ENCODE measurements around the gene CAV2. TPM values are rescaled to one million over a fixed set of nuclear protein-coding genes. Genes with fewer than 3 reads are reported as not detected.

Gene CAV2
- polyA plus RNA-seq, 1 of the 3 experiments (the other 2 are of a cell fraction), result 182 TPM

- Histone ChIP-seq H3F3A (replicated peaks; ENCODE audit: insufficient read depth) (peaks cover 12% of the 10 kb centered on the region), H3K9ac (no peak overlapping the region), H3K9me3 (no peaks in the 10 kb centered on the region), H3K9me2 (no peaks in the 10 kb centered on the region), H3K4me3 (ENCODE audit: low read depth in 2 of 2, low read length in 1 of 2) (no peak overlapping the region), H4K20me1 (ENCODE audit: insufficient read depth) (no peaks in the 10 kb centered on the region), H3K4me1 (ENCODE audit: control insufficient read depth in 1 of 2, insufficient read depth in 2 of 2, low read depth in 1 of 2, low read length in 1 of 2) (peaks cover 0 to 25% of the 10 kb centered on the region in 2 experiments; a peak in 2 of 4 replicates), H3K4me2 (no peak overlapping the region), H3K27me3 (ENCODE audit: insufficient read depth) (no peaks in the 10 kb centered on the region), H2AFZ (ENCODE audit: low read depth) (no peak overlapping the region; the same call in 1 of the 2 replicates), H3K36me3 (replicated peaks in 1 of 2; ENCODE audit: control insufficient read depth in 1 of 2, insufficient read depth in 2 of 2, low read length in 1 of 2) (no peaks in the 10 kb centered on the region), H3K27ac (ENCODE audit: low read depth in 2 of 2, low read length in 1 of 2) (peak overlapping the region in 1 of 2 experiments; percentile 39; a peak in 1 of 4 replicates), H3K79me2 (ENCODE audit: insufficient read depth) (no peaks in the 10 kb centered on the region)
- no peak for DNase-seq
- CTCF ChIA-PET, result no interaction called here
- TF ChIP-seq RXRA (IDR thresholded peaks at IDR 0.05; ENCODE audit: borderline replicate concordance, low read depth) (no peak), IRF3 (IDR thresholded peaks at IDR 0.05; ENCODE audit: low read depth, low read length) (no peak), YY1 (IDR thresholded peaks at IDR 0.05; ENCODE audit: low read depth) (no peak), EZH2phosphoT487 (IDR thresholded peaks at IDR 0.05; ENCODE audit: borderline replicate concordance, low read depth) (no peak), RCOR1 (IDR thresholded peaks at IDR 0.05; ENCODE audit: low read length) (no peak), PBX3 (IDR thresholded peaks at IDR 0.05) (no peak), FOSL2 (IDR thresholded peaks at IDR 0.05; ENCODE audit: borderline replicate concordance, low read depth) (no peak), EP300 (IDR thresholded peaks at IDR 0.05; ENCODE audit: borderline replicate concordance in 1 of 2, low read depth in 1 of 2, low read length in 1 of 2) (no peak), TCF12 (IDR thresholded peaks at IDR 0.05) (no peak), POLR2AphosphoS5 (IDR thresholded peaks at IDR 0.05; ENCODE audit: low read depth, low read length) (no peak)
- WGBS (ENCODE audit: low lambda C conversion rate), result 33% methylated on average over 3 of the region's 3 CpGs
- POLR2A ChIA-PET, result no interaction called here
Measured at GRCh38 chr7:116491887-116492653, 7.5 kb upstream of the CAV2 start.

GRCh38 chr7:116492654-116493109 lies 6.9 kb upstream of the CAV2 start:
- no peak overlapping the region for H3K4me2 ChIP-seq
- H3K27me3 ChIP-seq (ENCODE audit: insufficient read depth), result no peaks in the 10 kb centered on the region
- no peaks in the 10 kb centered on the region for H4K20me1 ChIP-seq (ENCODE audit: insufficient read depth)
- no peak overlapping the region for H3K9ac ChIP-seq
- WGBS (ENCODE audit: low lambda C conversion rate), result 39% methylated on average over 3 of the region's 3 CpGs
- peak overlapping the region in 1 of 2 experiments; percentile 39; a peak in 1 of 4 replicates for H3K27ac ChIP-seq (ENCODE audit: low read depth in 2 of 2, low read length in 1 of 2)
- H3K9me2 ChIP-seq, result no peaks in the 10 kb centered on the region
- no peak for DNase-seq
- no peak overlapping the region for H3K4me3 ChIP-seq (ENCODE audit: low read depth in 2 of 2, low read length in 1 of 2)
- no peaks in the 10 kb centered on the region for H3K79me2 ChIP-seq (ENCODE audit: insufficient read depth)
- no peaks in the 10 kb centered on the region for H3K36me3 ChIP-seq (replicated peaks in 1 of 2; ENCODE audit: control insufficient read depth in 1 of 2, insufficient read depth in 2 of 2, low read length in 1 of 2)
- TF ChIP-seq MXI1 (IDR thresholded peaks at IDR 0.05; ENCODE audit: low read depth, low read length) (no peak), FOSL2 (IDR thresholded peaks at IDR 0.05; ENCODE audit: borderline replicate concordance, low read depth) (no peak), ELF1 (IDR thresholded peaks at IDR 0.05) (no peak), FOXJ3 (CRISPR knock-in tag; IDR thresholded peaks at IDR 0.05) (no peak), IRF3 (IDR thresholded peaks at IDR 0.05; ENCODE audit: low read depth, low read length) (no peak), USF2 (IDR thresholded peaks at IDR 0.05; ENCODE audit: borderline replicate concordance, low read depth, low read length) (no peak)
- ChIA-PET CTCF (no interaction called here), POLR2A (no interaction called here)
- no peak overlapping the region for H2AFZ ChIP-seq (ENCODE audit: low read depth)
- no peaks in the 10 kb centered on the region for H3K9me3 ChIP-seq
- H3F3A ChIP-seq (replicated peaks; ENCODE audit: insufficient read depth), result peaks cover 10% of the 10 kb centered on the region
- peaks cover 0 to 25% of the 10 kb centered on the region in 2 experiments; a peak in 2 of 4 replicates for H3K4me1 ChIP-seq (ENCODE audit: control insufficient read depth in 1 of 2, insufficient read depth in 2 of 2, low read depth in 1 of 2, low read length in 1 of 2)

Measured in SK-N-SH (cell line).